Stimulated activated CD8-positive, alpha-beta memory T cell treated with anti-CD3 and anti-CD28 coated beads, Interleukin-4, amount 100 ng/mL, for 24 hours (primary cell): ENCODE results near the gene DAAM2.

Source experiments
- DNase-seq: peaks from one replicate; pipeline ENCODE4 v3.0.0-alpha.2; 2020; ENCODE audit warnings: low read depth

The DAAM2 gene

GRCh38 chr6:39910164-39910563 lies 118.0 kb downstream of the DAAM2 start:
- DNase-seq = no peak

- no peak for DNase-seq
These were observed 118.6 kb downstream of the DAAM2 start for GRCh38 chr6:39910744-39911143.

GRCh38 chr6:39911513-39912125 lies 119.4 kb downstream of the DAAM2 start:
- DNase-seq = no peak

GRCh38 chr6:39912446-39912845 lies 120.3 kb downstream of the DAAM2 start:
- DNase-seq = no peak

- DNase-seq = no peak
These were observed 121.3 kb downstream of the DAAM2 start for GRCh38 chr6:39913391-39913916.

GRCh38 chr6:39914239-39914638 lies 122.1 kb downstream of the DAAM2 start:
- DNase-seq = no peak

- no peak for DNase-seq
These were observed 123.7 kb downstream of the DAAM2 start for GRCh38 chr6:39915866-39916265.

- no peak for DNase-seq
These were observed 125.2 kb downstream of the DAAM2 start for GRCh38 chr6:39917329-39917728.

GRCh38 chr6:39917981-39918380 lies 125.8 kb downstream of the DAAM2 start:
- no peak for DNase-seq

- no peak for DNase-seq
These were observed 126.7 kb downstream of the DAAM2 start for GRCh38 chr6:39918831-39919230.

- no peak for DNase-seq
These were observed 128.0 kb downstream of the DAAM2 start for GRCh38 chr6:39920157-39920556.

GRCh38 chr6:39922821-39923220 lies 130.6 kb downstream of the DAAM2 start:
- no peak for DNase-seq

- no peak for DNase-seq
These were observed 131.2 kb downstream of the DAAM2 start for GRCh38 chr6:39923394-39923793.

GRCh38 chr6:39923861-39924260 lies 131.7 kb downstream of the DAAM2 start:
- no peak for DNase-seq

GRCh38 chr6:39924283-39924682 lies 132.1 kb downstream of the DAAM2 start:
- DNase-seq = no peak

GRCh38 chr6:39925191-39925930 lies 133.2 kb downstream of the DAAM2 start:
- no peak for DNase-seq

GRCh38 chr6:39925931-39926290 lies 133.7 kb downstream of the DAAM2 start:
- no peak for DNase-seq

- DNase-seq = no peak
These were observed 134.5 kb downstream of the DAAM2 start for GRCh38 chr6:39926668-39927067.

- DNase-seq = no peak
These were observed 135.0 kb downstream of the DAAM2 start for GRCh38 chr6:39927159-39927558.

- DNase-seq = no peak
These were observed 137.0 kb downstream of the DAAM2 start for GRCh38 chr6:39929039-39929732.

GRCh38 chr6:39929733-39930461 lies 137.7 kb downstream of the DAAM2 start:
- DNase-seq = no peak

GRCh38 chr6:39930540-39930939 lies 138.4 kb downstream of the DAAM2 start:
- DNase-seq = no peak
